GM23248 (cell line): ENCODE data around the gene KLRC1.
"Not testable (repeated sequence)": the region's sequence is repeated elsewhere in the genome, so short reads cannot be mapped to it uniquely, and the experiment has no call there.

ENCODE experiments used
- EZH2 ChIP-seq: fragments of 200-600 bp; sonication (generic); IDR thresholded peaks from 2 replicates; pipeline ENCODE4 v1.6.1; 2018; ENCODE audit warnings: antibody characterized with exemption, mild to moderate bottlenecking; ENCODE audit not compliant: insufficient read depth, poor library complexity, severe bottlenecking
- EZH2phosphoT487 ChIP-seq: fragments of 200-600 bp; sonication (generic); IDR thresholded peaks from 2 replicates; pipeline ENCODE4 v1.6.1; 2018; ENCODE audit warnings: antibody characterized with exemption, moderate library complexity, mild to moderate bottlenecking, low read depth; ENCODE audit not compliant: insufficient read depth

DNA sequence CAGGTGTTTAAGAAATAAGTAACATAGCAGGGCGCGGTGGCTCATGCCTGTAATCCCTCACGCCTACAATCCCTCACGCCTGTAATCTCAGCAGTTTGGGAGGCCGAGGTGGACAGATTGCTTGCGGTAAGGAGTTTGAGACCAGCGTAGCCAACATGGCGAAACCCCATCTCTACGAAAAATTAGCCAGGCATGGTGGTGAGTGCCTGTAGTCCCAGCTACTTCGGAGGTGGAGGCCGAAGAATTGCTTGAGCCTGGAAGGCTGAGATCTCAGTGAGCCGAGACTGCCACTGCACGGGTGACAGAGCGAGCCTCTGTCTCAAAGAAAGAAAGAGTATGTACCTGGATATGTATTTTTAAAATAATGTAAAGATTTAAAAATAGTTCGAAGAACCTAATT is 57.0 kb downstream of the KLRC1 start:
- TF ChIP-seq EZH2, EZH2phosphoT487: not testable (repeated sequence)
